HG03175 (cell line): ENCODE results near the gene ARPC2.

Experiments
- ATAC-seq: cut with Tn5 transposase; IDR thresholded peaks from one replicate; pipeline ENCODE4 v1.9.1; 2021; ENCODE audit warnings: mild to moderate bottlenecking, moderate library complexity; ENCODE audit not compliant: unreplicated experiment

Gene ARPC2

GRCh38 chr2:218285604-218286003 is 68.6 kb downstream of the ARPC2 start:
- ATAC-seq, result no peak

GRCh38 chr2:218286570-218287459 is 69.8 kb downstream of the ARPC2 start:
- ATAC-seq, result peak; percentile 64

- no peak for ATAC-seq
These were observed 72.8 kb downstream of the ARPC2 start for GRCh38 chr2:218289639-218290315.

GRCh38 chr2:218290316-218291261 is 73.6 kb downstream of the ARPC2 start:
- peak; percentile 55 for ATAC-seq

- no peak for ATAC-seq
These were observed 74.5 kb downstream of the ARPC2 start for GRCh38 chr2:218291318-218292047.

GRCh38 chr2:218292048-218293014 is 75.3 kb downstream of the ARPC2 start, which contains the start of gene TMBIM1:
TMBIM1 (minus strand) TSS chr2:218292503; CDS start chr2:218282141, 10,362 bp downstream.
- peak; percentile 74 for ATAC-seq

- no peak for ATAC-seq
These were observed 76.9 kb downstream of the ARPC2 start for GRCh38 chr2:218293715-218294429.

GRCh38 chr2:218294430-218295022 is 77.5 kb downstream of the ARPC2 start:
- no peak for ATAC-seq

- ATAC-seq, result no peak
These were observed 78.0 kb downstream of the ARPC2 start for GRCh38 chr2:218295029-218295428.

GRCh38 chr2:218296200-218296599 is 79.2 kb downstream of the ARPC2 start:
- ATAC-seq, result no peak

GRCh38 chr2:218296847-218297246 is 79.9 kb downstream of the ARPC2 start:
- ATAC-seq, result no peak

- no peak for ATAC-seq
These were observed 81.4 kb downstream of the ARPC2 start for GRCh38 chr2:218298314-218298875.

GRCh38 chr2:218300141-218300540 is 83.2 kb downstream of the ARPC2 start:
- ATAC-seq, result no peak

GRCh38 chr2:218301176-218301819 is 84.3 kb downstream of the ARPC2 start:
- ATAC-seq, result peak; percentile 84
